Ovary (tissue), 9 donors: Measurements from ENCODE around the gene SEZ6. TPM values are rescaled to one million over a fixed set of nuclear protein-coding genes. Genes with fewer than 3 reads are reported as not detected.
"Not testable (repeated sequence)": the region's sequence is repeated elsewhere in the genome, so short reads cannot be mapped to it uniquely, and the experiment has no call there.

Source experiments
- DNase-seq, 5 donors: peaks; one replicate each; pipeline ENCODE4 v3.0.0-alpha.2; 2019 to 2020
- H3K27ac ChIP-seq, 2 donors: fragments of 200-600 bp; one replicate each; pipeline versions ENCODE4 v1.5.1 to v1.8.0; 2019 to 2022
- H3K27me3 ChIP-seq: fragments of 200-600 bp; one replicate; pipeline ENCODE4 v1.8.0; 2022
- H3K36me3 ChIP-seq: fragments of 200-600 bp; sonication (generic); one replicate; pipeline ENCODE4 v1.5.1; 2019
- H3K4me1 ChIP-seq: one replicate; pipeline ENCODE4 v1.8.1; 2013; ENCODE audit warnings: mild to moderate bottlenecking, moderate library complexity; ENCODE audit not compliant: insufficient read depth
- H3K4me3 ChIP-seq: fragments of 200-600 bp; sonication (generic); one replicate; pipeline ENCODE4 v1.5.1; 2017
- H3K9me3 ChIP-seq, 2 donors: fragments of 200-600 bp in 1 of 2; sonication (generic) in 1 of 2; one replicate each; pipeline versions ENCODE4 v1.5.1 to v1.8.1; 2013 to 2019; ENCODE audit warnings: mild to moderate bottlenecking in 1 of 2, moderate library complexity in 1 of 2
- CTCF ChIP-seq, 3 donors: fragments of 450-650 bp in 2 of 3; fragments of 200-600 bp in 1 of 3; IDR thresholded peaks; one replicate each; pipeline versions ENCODE4 v1.5.1 to v1.8.0; 2016 to 2022; ENCODE audit warnings: antibody characterized with exemption in 3 of 3, mild to moderate bottlenecking in 1 of 3
- EP300 ChIP-seq: sonication (generic); formaldehyde crosslinking; IDR thresholded peaks from one replicate; pipeline ENCODE4 v1.6.1; 2017; ENCODE audit warnings: antibody characterized with exemption
- POLR2A ChIP-seq: fragments of 450-650 bp; IDR thresholded peaks from one replicate; pipeline ENCODE4 v1.6.1; 2017; ENCODE audit warnings: antibody characterized with exemption, mild to moderate bottlenecking, moderate library complexity
- WGBS, 3 donors: extraction: QIAGEN DNeasy Blood & Tissue Kit in 1 of 3; methylation state at CpG; one replicate each; pipeline versions ENCODE4 v1.1.5 to v1.1.7; 2013 to 2017; 5-methylcytosine and 5-hydroxymethylcytosine counted together
- intact Hi-C, 4 donors: fragments of 100-400 bp; cut with DNase I; formaldehyde crosslinking; loops; one replicate each; pipeline versions ENCODE4 v1.11.0 to v1.15.1; 2022 to 2023
- polyA plus RNA-seq, 2 donors: library from polyadenylated mRNA; stranded (reverse); fragments of 200-250 nt in 1 of 2; fragments of 350-450 nt in 1 of 2; fragmentation: Illumina TruSeq in 1 of 2; extraction: RNeasy Lipid Tissue Mini Kit (QIAGEN cat#74804) in 1 of 2; gene quantifications; one replicate each; pipeline ENCODE4 v1.2.3, GENCODE V29; 2013 to 2014
- total RNA-seq, 7 donors: library from RNA; depleted of rRNA in 2 of 7; stranded (reverse); fragments of >200 nt in 2 of 7; fragmentation: NEBNext Ultra II Directional in 3 of 7; extraction: Animal tissue kit (Norgen Biotek cat#: 25700) in 3 of 7; gene quantifications; one replicate each; pipeline versions ENCODE4 v1.1.0 to v1.2.4, GENCODE V29; 2016 to 2023
- donor health status: DM: no; HTN: no; CAD: no; lungs with moderate emphysema.
- donor health status: DM: no; HTN: no; CAD: no.
- donor health status: Bipolar disorder and iron deficiency.
- donor health status: DM: yes; HTN: yes; CAD: no.
- donor health status: DM: no; HTN: no; CAD: no.
- donor health status: DM: yes; HTN: yes; CAD: no.

The SEZ6 gene
- total and polyA plus RNA-seq, 9 donors: not detected

- H3K27me3 ChIP-seq: no peaks in the 10 kb centered on the region
- intact Hi-C loops: no loop called here
- no peak overlapping the region for H3K27ac ChIP-seq
- WGBS, 3 donors: 85 to 93% (median 86%) methylated on average over 8 of the region's 8 CpGs
- H3K4me1 ChIP-seq: peaks cover 9% of the 10 kb centered on the region
- TF ChIP-seq EP300 (no peak), CTCF (IDR thresholded peaks at IDR 0.05) (no peak), POLR2A (no peak)
- DNase-seq: no peak
- H3K4me3 ChIP-seq: no peak overlapping the region
- H3K36me3 ChIP-seq: no peaks in the 10 kb centered on the region
- H3K9me3 ChIP-seq: no peaks in the 10 kb centered on the region
These were observed 69.9 kb downstream of the SEZ6 start for GRCh38 chr17:28935744-28936460.

- H3K27ac ChIP-seq, H3K4me3 ChIP-seq, H3K27me3 ChIP-seq, H3K9me3 ChIP-seq, H3K4me1 ChIP-seq, intact Hi-C loops, H3K36me3 ChIP-seq, DNase-seq: not testable (repeated sequence)
- WGBS, 3 donors: 96% methylated on average over 8 of the region's 8 CpGs
These were observed 71.3 kb downstream of the SEZ6 start for GRCh38 chr17:28934508-28934907.

- no peak for TF ChIP-seq CTCF (IDR thresholded peaks at IDR 0.05)
- TF ChIP-seq EP300: no peak
- TF ChIP-seq POLR2A: no peak
- WGBS, 3 donors: 95 to 100% (median 96%) methylated on average over 2 of the region's 2 CpGs
- Histone ChIP-seq H3K27ac (no peak overlapping the region), H3K9me3 (no peaks in the 10 kb centered on the region), H3K27me3 (no peaks in the 10 kb centered on the region), H3K4me1 (peaks cover 2% of the 10 kb centered on the region), H3K36me3 (no peaks in the 10 kb centered on the region), H3K4me3 (no peak overlapping the region)
- intact Hi-C loops: no loop called here
- DNase-seq: no peak
These were observed 76.0 kb downstream of the SEZ6 start for GRCh38 chr17:28929787-28930186.

GRCh38 chr17:28928061-28928460 lies 77.8 kb downstream of the SEZ6 start:
- intact Hi-C loops: no loop called here
- TF ChIP-seq EP300: no peak
- no peak for TF ChIP-seq POLR2A
- no peak for TF ChIP-seq CTCF (IDR thresholded peaks at IDR 0.05)
- Histone ChIP-seq H3K27me3 (no peaks in the 10 kb centered on the region), H3K27ac (no peak overlapping the region), H3K4me1 (peaks cover 2% of the 10 kb centered on the region), H3K36me3 (no peaks in the 10 kb centered on the region), H3K4me3 (no peak overlapping the region), H3K9me3 (no peaks in the 10 kb centered on the region)
- 93 to 96% (median 94%) methylated on average over 2 of the region's 2 CpGs for WGBS, 3 donors
- no peak for DNase-seq

- TF ChIP-seq EP300: no peak
- no peak for TF ChIP-seq POLR2A
- no peak for TF ChIP-seq CTCF (IDR thresholded peaks at IDR 0.05)
- peaks cover 2% of the 10 kb centered on the region for H3K4me1 ChIP-seq
- H3K9me3 ChIP-seq: no peaks in the 10 kb centered on the region
- H3K4me3 ChIP-seq: no peak overlapping the region
- no peak overlapping the region for H3K27ac ChIP-seq
- H3K36me3 ChIP-seq: no peaks in the 10 kb centered on the region
- H3K27me3 ChIP-seq: no peaks in the 10 kb centered on the region
- DNase-seq: no peak
- whole genome bisulfite sequencing, 3 donors: 93 to 98% (median 94%) methylated on average over 4 of the region's 4 CpGs
- intact Hi-C loops: no loop called here
These were observed 79.0 kb downstream of the SEZ6 start for GRCh38 chr17:28926786-28927185.
